Neural cell (in vitro differentiated cells): ENCODE measurements around the gene ATAD3C. TPM values are rescaled to one million over a fixed set of nuclear protein-coding genes. Genes with fewer than 3 reads are reported as not detected.
"Not testable (repeated sequence)": the region's sequence is repeated elsewhere in the genome, so short reads cannot be mapped to it uniquely, and the experiment has no call there.

Experiments used
- H2AFZ ChIP-seq: fragments of 200-600, 300-800 bp; sonication (generic), shearing (Covaris generic); 2 replicates; pipeline ENCODE4 v1.6.0; 2014; ENCODE audit warnings: low read depth, mild to moderate bottlenecking, antibody characterized with exemption, low read length, moderate library complexity
- H3F3A ChIP-seq: fragments of 200-600 bp; shearing (Covaris generic); 2 replicates; pipeline ENCODE4 v1.6.1; 2016; ENCODE audit warnings: mild to moderate bottlenecking, moderate library complexity, mixed read lengths, antibody characterized with exemption, low read length; ENCODE audit not compliant: insufficient read depth, poor library complexity, severe bottlenecking
- H3K27ac ChIP-seq: fragments of 200-600, 300-800 bp; sonication (generic), shearing (Covaris generic); 2 replicates; pipeline ENCODE4 v1.5.1; 2014; ENCODE audit warnings: mild to moderate bottlenecking, low read length, moderate library complexity
- H3K27me3 ChIP-seq: fragments of 300-800, 200-600 bp; sonication (generic), shearing (Covaris generic); 2 replicates; pipeline ENCODE4 v1.6.0; 2014; ENCODE audit warnings: mild to moderate bottlenecking, low read depth, low read length, moderate library complexity; ENCODE audit not compliant: insufficient read depth
- H3K36me3 ChIP-seq: fragments of 300-800, 200-600 bp; sonication (generic), shearing (Covaris generic); 2 replicates; pipeline ENCODE4 v1.5.1; 2014; ENCODE audit warnings: mild to moderate bottlenecking, antibody characterized with exemption, low read length, moderate library complexity; ENCODE audit not compliant: insufficient read depth
- H3K4me2 ChIP-seq: fragments of 300-800, 200-600 bp; sonication (generic), shearing (Covaris generic); 2 replicates; pipeline ENCODE4 v1.6.0; 2014; ENCODE audit warnings: mild to moderate bottlenecking, low read length
- H3K4me3 ChIP-seq: fragments of 300-800, 200-600 bp; sonication (generic), shearing (Covaris generic); 2 replicates; pipeline ENCODE4 v1.5.1; 2014; ENCODE audit warnings: mild to moderate bottlenecking, low read length, moderate library complexity
- H3K79me2 ChIP-seq: fragments of 200-600 bp; shearing (Covaris generic); replicated peaks from 2 replicates; pipeline ENCODE4 v1.6.0; 2014; ENCODE audit warnings: mild to moderate bottlenecking, low read length, moderate library complexity; ENCODE audit not compliant: insufficient read depth
- H3K9ac ChIP-seq: fragments of 300-800, 200-600 bp; sonication (generic), shearing (Covaris generic); 2 replicates; pipeline ENCODE4 v1.6.1; 2016; ENCODE audit warnings: mild to moderate bottlenecking, low read length, mixed read lengths
- H3K9me2 ChIP-seq: fragments of 200-600 bp; shearing (Covaris generic); 2 replicates; pipeline ENCODE4 v1.6.1; 2016; ENCODE audit warnings: mild to moderate bottlenecking, low read length, mixed read lengths; ENCODE audit not compliant: insufficient read depth
- H3K9me3 ChIP-seq: fragments of 200-600, 300-800 bp; sonication (generic), shearing (Covaris generic); 2 replicates; pipeline ENCODE4 v1.6.1; 2016; ENCODE audit warnings: mild to moderate bottlenecking, mixed run types, low read length, moderate library complexity, mixed read lengths
- H4K20me1 ChIP-seq: fragments of 200-600 bp; shearing (Covaris generic); 2 replicates; pipeline ENCODE4 v1.6.1; 2016; ENCODE audit warnings: mild to moderate bottlenecking, mixed run types; ENCODE audit not compliant: insufficient read depth
- CTCF ChIP-seq: fragments of 450-650 bp; IDR thresholded peaks from 2 replicates; pipeline ENCODE4 v1.5.1; 2014; ENCODE audit warnings: antibody characterized with exemption, mild to moderate bottlenecking, moderate library complexity; ENCODE audit not compliant: poor library complexity, severe bottlenecking
- EP300 ChIP-seq: fragments of 450-650 bp; conservative IDR thresholded peaks from 2 replicates; pipeline ENCODE4 v1.6.1; 2014; ENCODE audit warnings: antibody characterized with exemption, mild to moderate bottlenecking, moderate library complexity; ENCODE audit not compliant: poor library complexity, severe bottlenecking
- EZH2 ChIP-seq: fragments of 200-600, 300-800 bp; shearing (Covaris generic), sonication (generic); IDR thresholded peaks from 2 replicates; pipeline ENCODE4 v1.6.1; 2014; ENCODE audit warnings: antibody characterized with exemption, low read length, borderline replicate concordance, mild to moderate bottlenecking; ENCODE audit not compliant: insufficient read depth, poor library complexity, severe bottlenecking
- MXI1 ChIP-seq: fragments of 450-650 bp; conservative IDR thresholded peaks from 2 replicates; pipeline ENCODE4 v1.6.1; 2014; ENCODE audit warnings: antibody characterized with exemption, mild to moderate bottlenecking; ENCODE audit not compliant: poor library complexity, severe bottlenecking
- POLR2AphosphoS5 ChIP-seq: IDR thresholded peaks from 2 replicates; pipeline ENCODE4 v1.6.1; 2012
- RAD21 ChIP-seq: fragments of 450-650 bp; conservative IDR thresholded peaks from 2 replicates; pipeline ENCODE4 v1.6.1; 2014; ENCODE audit warnings: antibody characterized with exemption, mild to moderate bottlenecking, moderate library complexity
- REST ChIP-seq: IDR thresholded peaks from 2 replicates; pipeline ENCODE4 v1.6.1; 2012; ENCODE audit warnings: borderline replicate concordance
- SMC3 ChIP-seq: fragments of 450-650 bp; conservative IDR thresholded peaks from 2 replicates; pipeline ENCODE4 v1.6.1; 2014; ENCODE audit warnings: antibody characterized with exemption, mild to moderate bottlenecking, moderate library complexity; ENCODE audit not compliant: poor library complexity
- TAF1 ChIP-seq: IDR thresholded peaks from 2 replicates; pipeline ENCODE4 v1.6.1; 2012; ENCODE audit warnings: low read depth
- polyA plus RNA-seq: library from polyadenylated mRNA; depleted of rRNA; stranded (reverse); fragments of >200 nt; gene quantifications from 2 replicates; pipeline ENCODE4 v1.2.3, GENCODE V29; 2014

ATAD3C gene
- polyA plus RNA-seq, 1 donor from 2014 or later = not detected

GRCh38 chr1:1483714-1484113, 34.2 kb downstream of the ATAD3C start:
- Histone ChIP-seq H3K4me3 (no peak overlapping the region), H4K20me1 (no peaks in the 10 kb centered on the region), H3K9me3 (no peaks in the 10 kb centered on the region), H2AFZ (no peak overlapping the region), H3K79me2 (no peaks in the 10 kb centered on the region), H3K36me3 (no peaks in the 10 kb centered on the region), H3K4me2 (no peak overlapping the region), H3F3A (no peaks in the 10 kb centered on the region), H3K27ac (no peak overlapping the region), H3K27me3 (no peaks in the 10 kb centered on the region), H3K9me2 (no peaks in the 10 kb centered on the region), H3K9ac (no peak overlapping the region)
- TF ChIP-seq EP300 (no peak), MXI1 (no peak), REST (no peak), EZH2 (no peak), POLR2AphosphoS5 (no peak), CTCF (no peak), SMC3 (no peak), RAD21 (no peak), TAF1 (no peak)

- H3K27ac ChIP-seq, H3F3A ChIP-seq, H3K4me2 ChIP-seq, H4K20me1 ChIP-seq, H3K27me3 ChIP-seq, H2AFZ ChIP-seq, H3K9me2 ChIP-seq, H3K36me3 ChIP-seq, H3K9me3 ChIP-seq, H3K4me3 ChIP-seq, H3K9ac ChIP-seq, H3K79me2 ChIP-seq: not testable (repeated sequence)
Observed at GRCh38 chr1:1484976-1485750, 35.7 kb downstream of the ATAD3C start.

- H3K9ac ChIP-seq, H2AFZ ChIP-seq, H3F3A ChIP-seq, H3K4me2 ChIP-seq, H3K9me2 ChIP-seq, H3K9me3 ChIP-seq, H3K36me3 ChIP-seq, H3K4me3 ChIP-seq, H3K79me2 ChIP-seq, H3K27me3 ChIP-seq, H4K20me1 ChIP-seq, H3K27ac ChIP-seq: not testable (repeated sequence)
Observed at GRCh38 chr1:1485755-1486317, 36.3 kb downstream of the ATAD3C start.
